ENCODE measurements around the gene PUS7L.

DNA sequence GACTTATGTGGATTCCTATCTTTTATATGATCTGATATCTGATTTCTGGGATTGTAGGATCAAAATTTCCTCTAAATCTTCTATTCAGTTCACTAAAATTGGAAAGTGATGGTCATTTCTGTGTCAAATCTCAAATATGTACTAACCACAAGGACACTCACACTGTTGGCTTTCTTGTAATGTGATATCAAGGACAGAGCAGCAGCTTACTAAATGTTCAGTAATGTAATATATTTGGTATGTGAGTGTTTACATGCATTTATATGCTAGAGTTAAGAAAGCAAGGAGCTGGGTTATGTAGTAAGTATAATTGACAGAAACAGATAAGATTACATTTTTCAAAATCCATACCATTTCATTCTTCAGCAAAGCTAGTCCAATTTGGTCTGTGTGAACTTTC, 16.5 kb downstream of the PUS7L start:
- TF ChIP-seq EP300 (IDR thresholded peaks at IDR 0.05; ENCODE audit: borderline replicate concordance in 1 of 2, low read depth in 1 of 2, low read length in 1 of 2) (peak in 1 of 2 experiments; percentile 84; a peak in 2 of 4 replicates), EZH2phosphoT487 (IDR thresholded peaks at IDR 0.05; ENCODE audit: borderline replicate concordance, low read depth) (no peak), TCF12 (IDR thresholded peaks at IDR 0.05) (peak; percentile 87), GABPA (IDR thresholded peaks at IDR 0.05; ENCODE audit: low read depth) (no peak), FOXJ3 (CRISPR knock-in tag; IDR thresholded peaks at IDR 0.05) (no peak)
- TF ChIP-seq, protein P1, sequence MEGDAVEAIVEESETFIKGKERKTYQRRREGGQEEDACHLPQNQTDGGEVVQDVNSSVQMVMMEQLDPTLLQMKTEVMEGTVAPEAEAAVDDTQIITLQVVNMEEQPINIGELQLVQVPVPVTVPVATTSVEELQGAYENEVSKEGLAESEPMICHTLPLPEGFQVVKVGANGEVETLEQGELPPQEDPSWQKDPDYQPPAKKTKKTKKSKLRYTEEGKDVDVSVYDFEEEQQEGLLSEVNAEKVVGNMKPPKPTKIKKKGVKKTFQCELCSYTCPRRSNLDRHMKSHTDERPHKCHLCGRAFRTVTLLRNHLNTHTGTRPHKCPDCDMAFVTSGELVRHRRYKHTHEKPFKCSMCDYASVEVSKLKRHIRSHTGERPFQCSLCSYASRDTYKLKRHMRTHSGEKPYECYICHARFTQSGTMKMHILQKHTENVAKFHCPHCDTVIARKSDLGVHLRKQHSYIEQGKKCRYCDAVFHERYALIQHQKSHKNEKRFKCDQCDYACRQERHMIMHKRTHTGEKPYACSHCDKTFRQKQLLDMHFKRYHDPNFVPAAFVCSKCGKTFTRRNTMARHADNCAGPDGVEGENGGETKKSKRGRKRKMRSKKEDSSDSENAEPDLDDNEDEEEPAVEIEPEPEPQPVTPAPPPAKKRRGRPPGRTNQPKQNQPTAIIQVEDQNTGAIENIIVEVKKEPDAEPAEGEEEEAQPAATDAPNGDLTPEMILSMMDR (IDR thresholded peaks at IDR 0.05) = no peak
- TF ChIP-seq, protein P2, sequence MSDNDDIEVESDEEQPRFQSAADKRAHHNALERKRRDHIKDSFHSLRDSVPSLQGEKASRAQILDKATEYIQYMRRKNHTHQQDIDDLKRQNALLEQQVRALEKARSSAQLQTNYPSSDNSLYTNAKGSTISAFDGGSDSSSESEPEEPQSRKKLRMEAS (IDR thresholded peaks at IDR 0.05; ENCODE audit: low read depth) = peak; percentile 30; the same call in 1 of the 2 replicates
- TF ChIP-seq, protein P3, sequence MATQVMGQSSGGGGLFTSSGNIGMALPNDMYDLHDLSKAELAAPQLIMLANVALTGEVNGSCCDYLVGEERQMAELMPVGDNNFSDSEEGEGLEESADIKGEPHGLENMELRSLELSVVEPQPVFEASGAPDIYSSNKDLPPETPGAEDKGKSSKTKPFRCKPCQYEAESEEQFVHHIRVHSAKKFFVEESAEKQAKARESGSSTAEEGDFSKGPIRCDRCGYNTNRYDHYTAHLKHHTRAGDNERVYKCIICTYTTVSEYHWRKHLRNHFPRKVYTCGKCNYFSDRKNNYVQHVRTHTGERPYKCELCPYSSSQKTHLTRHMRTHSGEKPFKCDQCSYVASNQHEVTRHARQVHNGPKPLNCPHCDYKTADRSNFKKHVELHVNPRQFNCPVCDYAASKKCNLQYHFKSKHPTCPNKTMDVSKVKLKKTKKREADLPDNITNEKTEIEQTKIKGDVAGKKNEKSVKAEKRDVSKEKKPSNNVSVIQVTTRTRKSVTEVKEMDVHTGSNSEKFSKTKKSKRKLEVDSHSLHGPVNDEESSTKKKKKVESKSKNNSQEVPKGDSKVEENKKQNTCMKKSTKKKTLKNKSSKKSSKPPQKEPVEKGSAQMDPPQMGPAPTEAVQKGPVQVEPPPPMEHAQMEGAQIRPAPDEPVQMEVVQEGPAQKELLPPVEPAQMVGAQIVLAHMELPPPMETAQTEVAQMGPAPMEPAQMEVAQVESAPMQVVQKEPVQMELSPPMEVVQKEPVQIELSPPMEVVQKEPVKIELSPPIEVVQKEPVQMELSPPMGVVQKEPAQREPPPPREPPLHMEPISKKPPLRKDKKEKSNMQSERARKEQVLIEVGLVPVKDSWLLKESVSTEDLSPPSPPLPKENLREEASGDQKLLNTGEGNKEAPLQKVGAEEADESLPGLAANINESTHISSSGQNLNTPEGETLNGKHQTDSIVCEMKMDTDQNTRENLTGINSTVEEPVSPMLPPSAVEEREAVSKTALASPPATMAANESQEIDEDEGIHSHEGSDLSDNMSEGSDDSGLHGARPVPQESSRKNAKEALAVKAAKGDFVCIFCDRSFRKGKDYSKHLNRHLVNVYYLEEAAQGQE (IDR thresholded peaks at IDR 0.05; ENCODE audit: low read depth, low read length) = no peak
